Stimulated activated CD8-positive, alpha-beta memory T cell treated with anti-CD3 and anti-CD28 coated beads, Interleukin-7, amount 100 ng/mL, for 1 hour (primary cell): ENCODE results near the gene EPHB6.

Source experiments
- DNase-seq, 2 donors: peaks; one replicate each; pipeline ENCODE4 v3.0.0-alpha.2; 2020; ENCODE audit warnings: low read depth in 2 of 2

Gene EPHB6

DNA sequence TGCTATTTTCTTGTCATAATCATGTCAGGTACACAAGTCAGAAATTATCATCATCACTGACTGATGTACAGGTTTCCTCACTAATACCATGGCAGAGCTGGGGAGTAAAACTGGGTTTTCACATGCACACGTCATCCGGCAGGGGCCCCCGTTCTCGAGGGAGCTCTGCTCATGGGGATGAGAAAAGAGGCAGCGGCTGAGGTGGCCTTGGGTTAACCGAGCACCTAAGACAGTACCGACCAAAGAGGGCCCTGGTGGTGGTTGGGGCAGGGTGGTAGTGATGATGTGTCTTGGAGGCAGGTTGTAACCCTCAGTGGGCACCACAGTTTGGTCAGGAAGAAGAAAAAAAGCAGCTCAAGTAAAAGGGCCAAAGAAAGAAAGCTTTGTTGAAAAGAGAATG lies 42.8 kb downstream of the EPHB6 start:
- no peak for DNase-seq

DNA sequence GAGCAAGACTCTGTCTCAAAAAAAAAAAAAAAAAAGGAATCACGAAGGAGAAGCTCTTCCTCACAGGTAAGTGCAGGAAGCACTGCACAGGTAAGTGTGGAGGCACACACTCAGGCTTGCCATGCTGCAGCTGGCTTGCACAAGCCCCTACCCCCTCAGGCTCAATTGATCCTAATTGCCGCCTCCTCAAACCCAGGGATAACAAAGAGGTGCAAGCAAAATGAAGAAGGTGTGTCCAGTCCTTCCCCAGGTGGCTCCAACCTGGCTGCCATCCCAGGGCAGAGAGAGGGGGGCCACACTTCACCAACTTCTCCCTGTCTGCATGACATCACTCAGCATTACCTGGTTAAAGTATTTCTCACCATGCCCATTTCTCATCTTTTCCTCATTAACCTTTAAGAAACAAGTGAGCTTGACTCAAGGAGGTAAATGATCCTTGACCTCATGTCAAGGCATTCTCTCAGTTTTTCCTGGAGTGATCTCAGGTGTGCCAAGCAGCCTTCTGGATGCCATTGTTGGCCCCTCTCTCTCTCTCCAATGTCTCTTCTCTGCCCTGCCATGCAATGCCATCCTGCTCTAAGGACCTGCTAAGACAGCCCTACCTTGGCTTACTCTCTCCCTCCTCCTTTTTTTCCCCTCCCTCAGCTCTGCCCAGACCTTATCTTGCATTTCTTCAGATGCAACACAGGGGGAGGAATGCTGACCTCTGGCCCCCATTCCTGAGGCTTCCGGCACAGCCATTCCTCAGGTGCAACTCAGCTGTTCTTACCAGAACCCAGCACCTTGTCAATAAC lies 43.7 kb downstream of the EPHB6 start:
- DNase-seq: no peak

DNA sequence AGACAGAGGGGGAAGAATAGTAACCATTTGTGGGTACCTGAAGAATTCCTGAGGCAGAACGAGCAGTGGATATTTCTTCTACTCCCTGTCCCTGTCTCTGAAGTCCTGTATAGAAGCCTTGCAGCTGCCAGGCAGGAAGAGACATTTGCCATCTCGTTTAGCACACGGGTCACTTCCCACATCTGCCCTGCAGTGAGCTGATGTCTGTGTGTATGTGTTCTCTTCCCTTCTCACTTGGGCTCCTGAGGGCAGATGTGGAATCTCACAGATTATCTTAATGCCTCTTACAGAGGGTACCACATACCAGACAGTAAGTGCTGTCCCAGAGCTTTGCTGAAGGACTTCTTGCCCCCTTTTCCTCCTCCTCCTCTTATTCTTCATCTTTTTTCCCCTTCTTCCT lies 44.8 kb downstream of the EPHB6 start:
- DNase-seq: no peak

DNA sequence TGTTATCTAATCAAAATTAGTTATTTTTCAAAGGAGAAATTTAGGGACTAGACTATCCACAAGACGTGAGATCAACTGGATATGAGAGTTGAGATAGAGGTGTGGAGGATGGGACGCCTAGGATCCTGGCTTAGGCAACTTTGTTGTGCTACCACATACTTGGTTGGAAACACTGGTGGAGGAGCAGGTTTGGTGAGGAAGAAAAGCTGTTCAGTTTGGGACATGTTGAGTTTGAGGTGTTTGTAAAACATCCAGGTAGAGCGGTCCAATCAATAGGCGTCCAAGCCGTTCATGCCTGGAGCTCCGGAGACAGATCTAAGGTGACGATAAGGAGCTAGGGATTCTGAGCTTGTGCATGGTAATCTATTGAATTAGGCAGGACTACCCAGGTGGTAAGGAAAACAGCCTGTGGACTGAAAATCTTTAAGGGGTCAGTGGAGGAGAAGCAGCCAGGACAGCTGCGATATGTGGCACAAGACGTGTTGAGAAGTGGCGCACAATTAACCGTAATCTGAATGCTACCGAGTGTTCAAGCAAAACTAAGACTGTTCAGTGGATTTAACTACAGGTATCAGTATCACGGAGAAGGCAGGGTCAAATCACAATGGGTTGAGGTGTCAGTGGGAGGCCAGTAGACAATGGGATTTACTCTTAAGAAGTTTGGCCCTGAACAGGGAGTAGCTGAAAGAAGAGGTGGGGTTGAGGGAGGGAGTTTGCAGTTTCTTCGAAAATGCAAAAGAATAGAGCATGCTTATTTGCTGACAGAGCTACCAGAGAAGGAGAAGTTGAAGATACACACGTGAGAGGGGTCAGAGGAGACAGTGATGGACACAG lies 46.8 kb downstream of the EPHB6 start:
- no peak for DNase-seq

DNA sequence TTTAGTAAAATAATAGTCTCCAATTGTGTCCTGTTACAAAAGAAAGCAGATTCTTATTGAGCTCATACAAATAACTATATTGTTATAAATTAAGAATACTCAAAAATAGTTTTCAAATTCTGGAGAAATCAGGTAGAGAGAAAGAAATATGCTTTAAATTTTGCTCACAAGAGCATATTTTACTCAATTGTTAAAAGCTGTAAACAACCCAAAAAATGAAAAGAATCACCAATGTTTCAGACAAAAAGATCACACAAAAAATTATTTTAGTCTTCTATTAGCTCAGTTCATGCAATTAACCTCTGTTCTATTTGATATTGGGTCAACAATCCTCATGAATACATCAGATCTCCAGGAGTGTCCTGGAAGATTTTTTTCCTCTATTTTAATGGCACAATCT lies 49.3 kb downstream of the EPHB6 start:
- DNase-seq: no peak

DNA sequence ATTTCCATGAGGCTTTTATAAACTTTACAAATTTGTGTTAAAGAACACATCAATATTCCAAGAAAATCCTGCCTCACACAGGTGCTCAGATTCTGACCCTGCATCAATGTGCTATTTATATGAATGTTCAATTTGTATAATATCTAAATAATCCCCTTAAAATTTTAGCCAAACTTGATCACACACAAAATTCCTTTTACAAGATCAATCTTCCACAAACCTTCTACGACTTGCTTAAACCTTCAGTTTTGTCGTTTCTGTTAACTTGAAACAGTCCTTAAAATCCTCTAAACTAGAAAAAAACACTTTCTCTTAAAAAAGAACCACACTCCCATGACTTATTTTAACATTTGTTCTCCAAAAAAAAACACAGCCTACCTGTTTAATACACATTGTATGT lies 50.9 kb downstream of the EPHB6 start:
- no peak for DNase-seq

DNA sequence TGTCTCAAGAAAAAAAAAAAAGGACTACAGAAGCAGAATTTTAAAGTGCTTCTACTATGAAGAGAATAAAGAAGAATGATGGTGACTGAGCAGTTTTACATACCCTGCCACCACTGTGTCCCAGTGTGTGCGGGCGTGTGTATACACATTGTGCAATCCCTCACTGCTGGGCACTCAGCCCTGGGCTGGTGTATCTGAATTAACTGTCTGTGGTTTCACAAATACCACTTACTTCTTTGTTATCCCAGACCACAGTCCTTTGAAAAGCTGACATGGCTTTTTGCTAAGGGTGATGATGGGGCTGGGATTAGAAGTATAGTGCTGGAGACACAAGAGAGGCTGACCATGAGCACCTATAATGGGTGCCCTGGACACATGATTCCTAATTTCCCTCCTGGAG lies 51.8 kb downstream of the EPHB6 start:
- no peak for DNase-seq

DNA sequence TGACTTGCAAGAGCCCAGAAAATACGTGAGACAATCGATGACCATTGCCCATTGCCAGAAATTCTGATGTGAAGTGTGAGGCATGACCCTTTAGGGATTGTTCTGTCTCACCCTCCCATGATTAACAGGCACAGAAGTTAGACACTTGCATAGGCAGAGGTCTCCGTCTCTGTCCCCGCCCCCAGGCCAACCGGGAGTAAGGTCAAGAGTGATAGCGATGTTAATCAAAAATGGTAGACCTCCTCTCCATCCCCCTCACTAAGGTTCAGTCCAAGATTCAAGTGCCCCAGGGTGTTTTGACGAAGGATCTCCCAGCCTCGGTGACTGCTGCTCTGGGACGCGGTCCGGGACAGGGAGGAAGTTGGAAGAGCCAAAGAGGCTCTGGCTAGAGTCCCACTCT lies 53.4 kb downstream of the EPHB6 start:
- no peak for DNase-seq

DNA sequence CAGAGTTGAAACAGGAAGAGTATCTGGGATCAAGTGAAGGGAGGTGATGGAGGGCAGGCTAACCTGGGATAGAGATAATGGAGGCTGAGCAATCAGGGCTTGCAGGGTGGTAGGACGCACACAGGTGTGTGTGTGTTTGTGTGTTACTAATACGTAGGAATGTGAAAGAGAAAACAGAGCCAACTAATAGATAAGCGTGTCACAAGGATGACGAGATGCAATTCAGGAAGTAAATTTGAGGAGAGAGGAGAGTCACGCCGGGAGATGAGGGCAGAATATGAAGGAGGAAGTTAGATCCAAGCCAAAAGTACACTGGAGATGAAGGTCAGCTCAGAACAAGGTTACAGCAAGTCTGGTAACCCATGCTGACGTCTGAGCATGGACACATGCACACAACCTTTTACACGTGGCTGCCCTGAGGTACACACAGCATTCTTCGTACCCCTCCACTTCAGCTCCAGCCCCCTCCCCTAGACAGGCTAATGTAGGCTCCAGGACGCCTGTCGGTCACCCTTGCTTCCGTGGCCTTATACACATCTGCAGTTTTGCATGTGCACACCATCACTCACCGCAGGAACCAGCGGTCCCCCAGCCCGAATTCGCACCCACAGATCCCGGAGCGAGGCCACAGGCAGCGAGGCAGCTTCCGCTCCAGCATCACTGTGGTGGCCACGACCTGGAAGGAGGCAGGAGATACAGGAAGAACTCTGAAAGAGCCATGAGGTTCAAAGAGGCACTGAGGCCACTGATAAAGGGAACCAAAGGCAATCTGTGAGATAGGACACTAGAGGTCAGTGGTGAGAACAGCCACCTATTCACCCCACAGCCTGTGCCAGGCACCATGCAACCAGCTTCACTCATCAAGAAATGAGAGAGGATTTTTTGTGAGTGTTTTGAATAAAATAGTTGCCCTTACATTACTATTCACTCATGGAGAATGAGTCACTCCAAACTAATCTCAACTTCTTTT lies 54.3 kb downstream of the EPHB6 start:
- DNase-seq: no peak

DNA sequence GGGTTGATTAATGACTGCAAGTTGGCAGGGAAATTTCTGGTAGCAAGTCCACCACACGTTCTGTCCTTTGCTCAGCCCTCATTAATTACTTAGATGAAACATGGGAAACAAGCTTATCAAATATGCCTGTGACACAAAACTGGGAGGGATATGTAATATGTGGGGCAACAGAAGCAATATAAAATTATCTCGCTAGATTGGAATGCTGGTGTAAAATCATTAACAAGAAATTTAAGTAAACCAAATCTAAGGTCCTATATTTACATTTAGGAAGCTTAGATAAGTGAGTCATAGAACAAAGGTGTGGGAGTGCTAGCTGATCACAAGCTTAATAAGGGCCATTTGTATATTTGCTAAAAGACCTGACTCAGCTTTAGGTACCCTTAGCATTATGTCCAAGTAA lies 55.2 kb downstream of the EPHB6 start:
- DNase-seq: no peak

DNA sequence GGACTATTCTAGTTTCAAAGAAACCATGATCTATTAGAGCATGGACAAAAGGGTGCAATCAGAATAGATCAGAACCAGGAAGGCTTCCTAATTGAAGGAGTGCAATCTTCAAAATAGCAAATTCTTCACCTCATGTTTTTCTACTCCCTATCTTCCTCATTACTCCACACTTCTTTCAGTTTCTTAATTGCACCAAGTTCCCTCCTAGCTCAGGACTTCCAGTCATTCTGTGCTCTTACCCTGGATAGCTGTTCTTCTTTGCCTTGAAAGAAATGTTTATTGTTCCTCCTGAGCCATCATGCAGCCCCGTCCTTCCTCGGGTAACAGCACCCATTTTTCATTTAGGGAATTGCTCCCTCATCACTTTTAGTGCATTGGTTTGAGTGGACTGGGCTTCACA lies 55.6 kb downstream of the EPHB6 start:
- DNase-seq: no peak

DNA sequence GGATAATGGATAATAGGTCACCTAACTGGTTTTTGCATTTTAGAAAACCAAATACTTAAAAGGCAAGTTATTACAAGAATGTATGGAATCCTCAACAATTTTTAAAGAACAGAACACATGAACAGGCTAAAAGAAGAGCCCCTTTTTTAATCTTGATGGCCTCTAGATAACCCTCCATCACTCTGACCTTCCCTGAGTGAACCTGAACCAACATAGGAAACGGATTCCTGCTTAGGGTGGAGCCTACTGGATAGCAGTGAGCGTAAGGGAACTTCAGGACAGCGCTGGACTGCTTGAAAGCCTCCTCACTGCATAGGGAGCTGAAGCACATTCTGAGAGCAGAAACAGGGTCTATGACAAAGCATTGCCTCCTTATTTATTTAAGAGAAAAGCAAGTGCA lies 58.2 kb downstream of the EPHB6 start:
- no peak for DNase-seq

DNA sequence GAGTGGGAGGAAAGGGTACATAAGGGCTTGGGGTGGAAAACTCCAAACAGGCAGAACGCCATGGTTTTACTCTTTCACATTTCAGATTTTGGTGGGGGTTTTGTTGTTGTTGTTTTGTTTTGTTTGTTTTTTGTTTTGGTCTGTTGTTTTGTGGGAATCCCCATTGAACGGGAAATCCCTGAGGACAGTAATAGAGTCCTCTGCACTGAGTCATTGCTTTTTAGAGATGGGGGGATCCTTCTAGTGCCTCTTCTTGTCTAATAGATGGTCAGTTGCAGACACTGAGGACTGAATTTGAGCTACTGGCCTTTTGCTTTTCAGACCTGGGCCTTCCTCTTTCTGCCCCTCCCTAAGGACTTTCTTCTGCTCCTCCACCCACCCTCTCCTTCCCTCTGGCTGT lies 58.7 kb downstream of the EPHB6 start:
- no peak for DNase-seq

DNA sequence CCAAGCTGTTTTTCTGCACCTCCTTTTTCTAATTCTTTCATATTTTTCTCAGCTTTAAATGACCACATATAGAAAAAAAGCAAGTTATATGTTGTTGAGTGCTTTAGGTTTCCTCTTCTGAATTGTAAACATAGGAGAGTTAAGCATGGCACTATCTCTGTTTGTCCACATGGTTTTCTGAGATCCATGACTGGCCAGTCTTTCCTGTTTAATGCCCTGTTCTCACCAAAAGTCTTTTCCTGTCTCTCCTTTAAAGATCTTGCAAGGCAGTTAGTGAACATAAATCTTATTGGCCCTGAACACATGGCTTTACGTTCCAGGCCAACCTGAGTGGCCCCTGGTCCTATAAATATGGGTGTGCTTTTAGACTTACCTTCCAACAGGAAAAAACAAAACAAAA lies 59.2 kb downstream of the EPHB6 start:
- no peak for DNase-seq

DNA sequence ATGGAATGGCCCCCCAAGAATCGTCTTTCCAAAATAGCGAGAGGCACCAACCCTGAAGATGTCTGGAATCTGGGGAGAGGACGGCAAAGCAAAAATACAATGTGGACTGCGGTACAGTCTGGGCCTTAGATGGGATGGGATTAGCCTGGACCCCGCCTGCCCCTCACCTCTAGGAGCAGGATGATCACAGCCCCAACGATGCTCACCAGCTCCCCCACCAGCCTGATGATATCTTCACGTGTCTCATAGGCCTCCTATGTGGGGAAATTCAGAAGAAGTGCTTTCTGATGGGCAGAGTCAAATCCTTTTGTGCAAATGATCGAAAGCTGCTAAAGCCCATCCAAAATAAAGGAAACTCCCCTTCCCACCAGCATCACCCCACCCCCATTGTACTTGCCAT lies 60.4 kb downstream of the EPHB6 start:
- no peak for DNase-seq

DNA sequence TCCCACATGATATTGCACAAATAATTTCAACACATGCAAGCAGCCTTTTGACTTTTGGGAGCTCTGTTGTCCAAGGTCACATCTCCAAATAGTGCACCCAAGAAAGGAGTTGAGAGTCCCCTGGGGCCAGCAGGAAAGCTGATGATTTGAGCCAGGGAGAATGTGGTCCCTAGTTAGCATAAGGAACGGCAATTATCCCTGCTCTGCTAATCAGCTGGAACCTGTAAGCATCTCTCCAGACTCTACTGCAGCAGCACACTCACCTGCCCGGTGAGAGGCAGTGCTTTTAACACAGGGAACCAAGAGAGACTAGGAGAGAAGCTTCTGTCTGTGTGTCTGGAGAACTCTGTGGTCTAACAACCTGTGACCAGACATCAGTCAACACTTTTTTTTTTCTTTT lies 61.6 kb downstream of the EPHB6 start:
- DNase-seq: no peak

DNA sequence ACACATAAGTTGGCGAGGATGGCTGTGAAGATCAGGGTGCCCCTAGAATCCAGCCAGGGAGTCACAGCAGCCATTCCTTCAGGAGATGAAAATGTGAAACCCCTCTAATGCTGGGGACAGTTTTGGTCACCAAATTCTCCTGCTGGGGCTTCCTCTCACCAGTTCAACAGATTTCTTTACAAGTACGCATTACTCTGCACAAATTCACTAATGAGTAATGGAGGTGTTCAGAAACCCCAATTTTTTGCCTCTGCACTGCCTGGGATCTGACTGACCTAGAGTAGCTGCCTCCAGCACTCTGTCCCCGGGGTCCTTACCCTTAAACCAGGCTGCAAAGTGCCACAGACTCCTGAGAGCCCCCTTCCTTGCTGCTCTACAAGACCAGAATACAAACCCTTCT lies 62.6 kb downstream of the EPHB6 start:
- no peak for DNase-seq

DNA sequence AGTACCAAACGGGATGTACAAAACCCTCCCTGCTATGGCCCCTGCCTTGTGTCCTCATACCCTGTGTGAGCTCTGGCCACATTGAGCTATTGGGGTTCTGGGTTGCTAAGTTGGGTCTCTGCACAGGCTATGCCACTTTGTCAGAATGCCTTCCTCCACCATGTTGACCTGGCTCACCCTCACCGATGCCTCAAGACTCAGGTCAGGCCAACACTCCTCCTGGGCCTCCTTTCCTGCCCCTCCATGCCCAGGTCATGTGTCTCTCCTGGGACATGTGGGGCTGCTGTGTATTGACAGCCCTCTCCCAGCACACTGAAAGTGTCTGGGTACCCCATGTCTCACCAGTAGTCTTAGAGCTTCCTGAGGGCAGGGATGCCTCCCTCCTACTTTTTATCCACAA lies 64.0 kb downstream of the EPHB6 start:
- no peak for DNase-seq

DNA sequence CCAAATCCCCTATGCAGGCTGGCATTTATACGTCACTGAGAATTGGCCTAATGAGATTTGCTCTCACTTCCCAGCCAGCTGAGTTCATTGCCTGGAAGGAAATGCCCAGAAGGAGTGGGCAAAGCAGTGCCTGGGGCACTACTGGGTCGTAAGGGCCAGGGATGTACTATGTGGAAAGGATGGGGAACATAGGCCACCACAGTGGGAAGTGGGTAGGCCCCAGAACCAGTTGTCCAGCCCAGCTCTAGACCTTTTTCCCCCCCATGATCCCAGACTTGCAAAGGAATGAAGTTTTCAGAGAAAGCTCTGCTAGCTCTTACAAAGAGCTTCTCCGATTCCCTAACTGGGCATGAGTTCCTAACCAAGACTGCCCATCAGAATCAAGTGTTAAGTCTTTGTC lies 64.8 kb downstream of the EPHB6 start:
- no peak for DNase-seq
